Right lobe of liver (tissue), 4 donors: ENCODE results near the gene PHB1.

Experiments used
- POLR2A ChIP-seq: fragments of 450-650 bp; IDR thresholded peaks from one replicate; pipeline ENCODE4 v1.6.1; 2017; ENCODE audit warnings: antibody characterized with exemption, mild to moderate bottlenecking
- TF ChIP-seq, protein P1 (sequence below), 4 donors: fragments of 200-600 bp in 3 of 4; fragments of 450-650 bp in 1 of 4; IDR thresholded peaks; one replicate each; pipeline versions ENCODE4 v1.5.1 to v1.8.0; 2016 to 2022; ENCODE audit warnings: antibody characterized with exemption in 4 of 4, mild to moderate bottlenecking in 2 of 4
- donor health status: DM: no; HTN: no; CAD: no.
- donor health status: DM: no; HTN: no; CAD: no.
- donor health status: DM: no; HTN: yes; CAD: no.

GRCh38 chr17:49369089-49369488 lies 45.6 kb downstream of the PHB1 start:
- TF ChIP-seq, protein P1, sequence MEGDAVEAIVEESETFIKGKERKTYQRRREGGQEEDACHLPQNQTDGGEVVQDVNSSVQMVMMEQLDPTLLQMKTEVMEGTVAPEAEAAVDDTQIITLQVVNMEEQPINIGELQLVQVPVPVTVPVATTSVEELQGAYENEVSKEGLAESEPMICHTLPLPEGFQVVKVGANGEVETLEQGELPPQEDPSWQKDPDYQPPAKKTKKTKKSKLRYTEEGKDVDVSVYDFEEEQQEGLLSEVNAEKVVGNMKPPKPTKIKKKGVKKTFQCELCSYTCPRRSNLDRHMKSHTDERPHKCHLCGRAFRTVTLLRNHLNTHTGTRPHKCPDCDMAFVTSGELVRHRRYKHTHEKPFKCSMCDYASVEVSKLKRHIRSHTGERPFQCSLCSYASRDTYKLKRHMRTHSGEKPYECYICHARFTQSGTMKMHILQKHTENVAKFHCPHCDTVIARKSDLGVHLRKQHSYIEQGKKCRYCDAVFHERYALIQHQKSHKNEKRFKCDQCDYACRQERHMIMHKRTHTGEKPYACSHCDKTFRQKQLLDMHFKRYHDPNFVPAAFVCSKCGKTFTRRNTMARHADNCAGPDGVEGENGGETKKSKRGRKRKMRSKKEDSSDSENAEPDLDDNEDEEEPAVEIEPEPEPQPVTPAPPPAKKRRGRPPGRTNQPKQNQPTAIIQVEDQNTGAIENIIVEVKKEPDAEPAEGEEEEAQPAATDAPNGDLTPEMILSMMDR (IDR thresholded peaks at IDR 0.05): no peak
- no peak for TF ChIP-seq POLR2A
